HCT116 (cell line): Measurements from ENCODE around the gene EXOC6B. TPM values are rescaled to one million over a fixed set of nuclear protein-coding genes. Genes with fewer than 3 reads are reported as not detected.

Experiments
- ATAC-seq: fragments of 200-7000 bp; cut with Tn5 transposase; 2 replicates; pipeline ENCODE4 v1.9.1; 2020; ENCODE audit warnings: mild to moderate bottlenecking, moderate library complexity
- BruUV-seq: library from RNA; stranded (reverse); fragments of 400-500 nt; replicated peaks from 2 replicates; lab custom pipeline; 2021; lab: Mats Ljungman, UMichigan
- CTCF ChIA-PET: fragments of 300-600 bp; sonication (Branson Sonifier 250); formaldehyde crosslinking; loops from one replicate; lab custom pipeline; 2021; ENCODE audit warnings: antibody characterized with exemption; lab: Charles Lee
- POLR2A ChIA-PET: fragments of 300-600, 350-600 bp; sonication (Branson Sonifier 250); formaldehyde crosslinking; loops from one replicate; lab custom pipeline; 2021; ENCODE audit warnings: antibody characterized with exemption; lab: Charles Lee
- RAD21 ChIA-PET, 2 experiments: fragments of 300-600 bp; sonication (Branson Sonifier 250); formaldehyde crosslinking; loops; one replicate each; lab custom pipeline; 2023; ENCODE audit warnings: low total read pairs in 2 of 2; ENCODE audit not compliant: uncharacterized antibody in 2 of 2, unreplicated experiment in 2 of 2, low non-redundant PET in 1 of 2; lab: Charles Lee
- DNase-seq: peaks from one replicate; pipeline ENCODE4 v3.0.0-alpha.2; 2010; ENCODE audit warnings: low read depth, low spot score
- H2AFZ ChIP-seq: fragments of 200-600 bp; shearing (Covaris generic), sonication (generic); 2 replicates; pipeline ENCODE4 v1.6.1; 2017; ENCODE audit warnings: low read depth, mixed run types, mixed read lengths, antibody characterized with exemption, low read length; ENCODE audit not compliant: poor library complexity, severe bottlenecking
- H3K27ac ChIP-seq: 2 replicates; pipeline ENCODE4 v1.5.1; 2012; ENCODE audit warnings: low read depth, low read length
- H3K27me3 ChIP-seq: fragments of 200-600 bp; sonication (generic); 2 replicates; pipeline ENCODE4 v1.6.1; 2016; ENCODE audit warnings: mixed run types, low read length, mixed read lengths; ENCODE audit not compliant: insufficient read depth
- H3K36me3 ChIP-seq, 2 experiments: fragments of 200-500 bp in 1 of 2; fragments of 200-600 bp in 1 of 2; sonication (Bioruptor generic) in 1 of 2; sonication (generic) in 1 of 2; 2 replicates each; pipeline versions ENCODE4 v1.5.1 to v1.6.1; 2014 to 2016; ENCODE audit warnings: low read length in 2 of 2, inconsistent platforms in 1 of 2, mixed read lengths in 1 of 2, mixed run types in 1 of 2; ENCODE audit not compliant: insufficient read depth in 2 of 2, control insufficient read depth in 1 of 2
- H3K4me1 ChIP-seq, 2 experiments: fragments of 200-600 bp in 1 of 2; sonication (generic) in 1 of 2; 2 replicates each; pipeline versions ENCODE4 v1.5.1 to v1.6.1; 2012 to 2017; ENCODE audit warnings: low read length in 2 of 2, inconsistent platforms in 1 of 2, mild to moderate bottlenecking in 1 of 2, mixed read lengths in 1 of 2, mixed run types in 1 of 2, moderate library complexity in 1 of 2; ENCODE audit not compliant: insufficient read depth in 2 of 2, control insufficient read depth in 1 of 2
- H3K4me2 ChIP-seq: fragments of 200-600 bp; sonication (generic); 2 replicates; pipeline ENCODE4 v1.6.1; 2017; ENCODE audit warnings: mixed run types, low read length, mixed read lengths
- H3K4me3 ChIP-seq, 2 experiments: fragments of 200-600 bp in 1 of 2; sonication (generic) in 1 of 2; replicated peaks in 1 of 2; 2 replicates each; pipeline ENCODE4 v1.5.1; 2011 to 2016; ENCODE audit warnings: low read length in 2 of 2, control low read depth in 1 of 2, low read depth in 1 of 2, mild to moderate bottlenecking in 1 of 2, mixed read lengths in 1 of 2, mixed run types in 1 of 2
- H3K79me2 ChIP-seq: fragments of 200-600 bp; sonication (generic); 2 replicates; pipeline ENCODE4 v1.6.1; 2017; ENCODE audit warnings: mild to moderate bottlenecking, mixed run types, low read length, moderate library complexity, mixed read lengths; ENCODE audit not compliant: insufficient read depth
- H3K9ac ChIP-seq: fragments of 200-600 bp; sonication (generic); 2 replicates; pipeline ENCODE4 v1.6.1; 2016; ENCODE audit warnings: low read length, mixed read lengths
- H3K9me2 ChIP-seq: fragments of 200-600 bp; sonication (generic), shearing (Covaris generic); 2 replicates; pipeline ENCODE4 v1.6.1; 2017; ENCODE audit warnings: mixed run types, mild to moderate bottlenecking, moderate library complexity; ENCODE audit not compliant: insufficient read depth
- H3K9me3 ChIP-seq, 2 experiments: fragments of 200-500 bp in 1 of 2; fragments of 200-600 bp in 1 of 2; sonication (Bioruptor generic) in 1 of 2; sonication (generic) in 1 of 2; 2 replicates each; pipeline ENCODE4 v1.6.1; 2014 to 2017; ENCODE audit warnings: low read length in 2 of 2, mixed read lengths in 2 of 2, inconsistent platforms in 1 of 2, low read depth in 1 of 2, mild to moderate bottlenecking in 1 of 2, mixed run types in 1 of 2, moderate library complexity in 1 of 2; ENCODE audit not compliant: control insufficient read depth in 1 of 2, insufficient read depth in 1 of 2
- H4K20me1 ChIP-seq: fragments of 200-600 bp; sonication (generic), shearing (Covaris generic); 2 replicates; pipeline ENCODE4 v1.6.1; 2017; ENCODE audit warnings: mixed run types, mild to moderate bottlenecking, moderate library complexity; ENCODE audit not compliant: insufficient read depth
- ATF3 ChIP-seq: IDR thresholded peaks from 2 replicates; pipeline ENCODE4 v1.6.1; 2012
- CBX3 ChIP-seq: IDR thresholded peaks from 2 replicates; pipeline ENCODE4 v1.6.1; 2012; ENCODE audit warnings: low read depth
- CEBPB ChIP-seq: IDR thresholded peaks from 2 replicates; pipeline ENCODE4 v1.6.1; 2012; ENCODE audit warnings: low read depth
- EGR1 ChIP-seq: IDR thresholded peaks from 2 replicates; pipeline ENCODE4 v1.6.1; 2012; ENCODE audit warnings: low read depth
- ELF1 ChIP-seq: IDR thresholded peaks from 2 replicates; pipeline ENCODE4 v1.6.1; 2012; ENCODE audit warnings: low read depth, borderline replicate concordance
- EZH2phosphoT487 ChIP-seq: fragments of 200-600 bp; IDR thresholded peaks from 2 replicates; pipeline ENCODE4 v1.6.1; 2018; ENCODE audit warnings: antibody characterized with exemption, borderline replicate concordance
- FOSL1 ChIP-seq: IDR thresholded peaks from 2 replicates; pipeline ENCODE4 v1.6.1; 2012; ENCODE audit warnings: low read depth
- JUND ChIP-seq: IDR thresholded peaks from 2 replicates; pipeline ENCODE4 v1.6.1; 2012
- POLR2A ChIP-seq: IDR thresholded peaks from 2 replicates; pipeline ENCODE4 v1.7.0; 2011; ENCODE audit warnings: borderline replicate concordance; ENCODE audit not compliant: insufficient read depth, insufficient read length; ENCODE audit errors: extremely low read depth
- POLR2AphosphoS5 ChIP-seq: IDR thresholded peaks from 2 replicates; pipeline ENCODE4 v1.6.1; 2011; ENCODE audit warnings: mild to moderate bottlenecking, low read depth, low read length, moderate library complexity
- RAD21 ChIP-seq: IDR thresholded peaks from 2 replicates; pipeline ENCODE4 v1.6.1; 2012; ENCODE audit warnings: low read depth, mild to moderate bottlenecking
- REST ChIP-seq: IDR thresholded peaks from 2 replicates; pipeline ENCODE4 v1.6.1; 2012; ENCODE audit warnings: low read depth
- SIN3A ChIP-seq: IDR thresholded peaks from 2 replicates; pipeline ENCODE4 v1.6.1; 2012; ENCODE audit warnings: low read depth
- TCF7L2 ChIP-seq: IDR thresholded peaks from 2 replicates; pipeline ENCODE4 v1.7.0; 2011; ENCODE audit warnings: borderline replicate concordance, inconsistent platforms; ENCODE audit not compliant: insufficient read depth, insufficient read length; ENCODE audit errors: extremely low read depth
- YY1 ChIP-seq: IDR thresholded peaks from 2 replicates; pipeline ENCODE4 v1.6.1; 2011; ENCODE audit warnings: low read length, low read depth, moderate library complexity, mild to moderate bottlenecking; ENCODE audit not compliant: insufficient replicate concordance; ENCODE audit errors: extremely low read depth
- intact Hi-C: fragments of 100-400 bp; cut with micrococcal nuclease; formaldehyde crosslinking; loops from 2 replicates; pipeline ENCODE4 v1.10.0; 2022
- total RNA-seq: library from RNA; stranded (reverse); gene quantifications from one replicate; pipeline ENCODE4 v1.2.1, GENCODE V29; 2021; ENCODE audit not compliant: unreplicated experiment
- TF ChIP-seq, protein P1 (sequence below), 3 experiments: fragments of 200-600 bp in 1 of 3; sonication (generic) in 1 of 3; IDR thresholded peaks in 2 of 3; conservative IDR thresholded peaks in 1 of 3; 2 replicates each; pipeline ENCODE4 v1.5.1; 2012 to 2017; ENCODE audit warnings: low read depth in 2 of 3, low read length in 2 of 3, antibody characterized with exemption in 1 of 3, borderline replicate concordance in 1 of 3, control low read depth in 1 of 3, mild to moderate bottlenecking in 1 of 3, mixed read lengths in 1 of 3, mixed run types in 1 of 3, moderate library complexity in 1 of 3; ENCODE audit not compliant: insufficient read depth in 1 of 3

EXOC6B gene
- total RNA-seq, 1 experiment from 2014 or later: 25.4 TPM

- BruUV-seq: no TSS peak
- Histone ChIP-seq H3K4me1 (no peaks in the 10 kb centered on the region), H3K9me3 (no peaks in the 10 kb centered on the region), H3K4me3 (no peak overlapping the region), H3K9me2 (no peaks in the 10 kb centered on the region), H3K79me2 (no peaks in the 10 kb centered on the region), H4K20me1 (no peaks in the 10 kb centered on the region), H2AFZ (no peak overlapping the region), H3K27me3 (no peaks in the 10 kb centered on the region), H3K4me2 (no peak overlapping the region), H3K9ac (no peak overlapping the region), H3K36me3 (no peaks in the 10 kb centered on the region), H3K27ac (no peak overlapping the region)
- ATAC-seq (no peak), DNase-seq (no peak)
- no peak for TF ChIP-seq SIN3A
- no peak for TF ChIP-seq FOSL1
- TF ChIP-seq TCF7L2: no peak
- no peak for TF ChIP-seq JUND
- TF ChIP-seq EZH2phosphoT487: no peak
- no peak for TF ChIP-seq CBX3
- TF ChIP-seq ELF1: no peak
- TF ChIP-seq, protein P1, sequence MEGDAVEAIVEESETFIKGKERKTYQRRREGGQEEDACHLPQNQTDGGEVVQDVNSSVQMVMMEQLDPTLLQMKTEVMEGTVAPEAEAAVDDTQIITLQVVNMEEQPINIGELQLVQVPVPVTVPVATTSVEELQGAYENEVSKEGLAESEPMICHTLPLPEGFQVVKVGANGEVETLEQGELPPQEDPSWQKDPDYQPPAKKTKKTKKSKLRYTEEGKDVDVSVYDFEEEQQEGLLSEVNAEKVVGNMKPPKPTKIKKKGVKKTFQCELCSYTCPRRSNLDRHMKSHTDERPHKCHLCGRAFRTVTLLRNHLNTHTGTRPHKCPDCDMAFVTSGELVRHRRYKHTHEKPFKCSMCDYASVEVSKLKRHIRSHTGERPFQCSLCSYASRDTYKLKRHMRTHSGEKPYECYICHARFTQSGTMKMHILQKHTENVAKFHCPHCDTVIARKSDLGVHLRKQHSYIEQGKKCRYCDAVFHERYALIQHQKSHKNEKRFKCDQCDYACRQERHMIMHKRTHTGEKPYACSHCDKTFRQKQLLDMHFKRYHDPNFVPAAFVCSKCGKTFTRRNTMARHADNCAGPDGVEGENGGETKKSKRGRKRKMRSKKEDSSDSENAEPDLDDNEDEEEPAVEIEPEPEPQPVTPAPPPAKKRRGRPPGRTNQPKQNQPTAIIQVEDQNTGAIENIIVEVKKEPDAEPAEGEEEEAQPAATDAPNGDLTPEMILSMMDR (IDR thresholded peaks at IDR 0.05 in 2 of 3, conservative IDR thresholded peaks at IDR 0.05 in 1 of 3; ENCODE audit: borderline replicate concordance in 1 of 3, insufficient read depth in 1 of 3, low read depth in 2 of 3, low read length in 2 of 3): no peak
- no peak for TF ChIP-seq RAD21
- TF ChIP-seq ATF3: no peak
- TF ChIP-seq REST: no peak
- TF ChIP-seq YY1: no peak
- TF ChIP-seq CEBPB: no peak
- TF ChIP-seq POLR2A: no peak
- no peak for TF ChIP-seq POLR2AphosphoS5
- no peak for TF ChIP-seq EGR1
- CTCF ChIA-PET: no interaction called here
- RAD21 ChIA-PET: no interaction called here
- POLR2A ChIA-PET: no interaction called here
- intact Hi-C loops: no loop called here
These were observed 602.8 kb downstream of the EXOC6B start for GRCh38 chr2:72222829-72223564.
